Measurements from ENCODE around the gene C1orf216. TPM values are rescaled to one million over a fixed set of nuclear protein-coding genes. Genes with fewer than 3 reads are reported as not detected.

C1orf216 gene
- total RNA-seq, 1 donor from 2014 or later: 9.8 TPM

DNA sequence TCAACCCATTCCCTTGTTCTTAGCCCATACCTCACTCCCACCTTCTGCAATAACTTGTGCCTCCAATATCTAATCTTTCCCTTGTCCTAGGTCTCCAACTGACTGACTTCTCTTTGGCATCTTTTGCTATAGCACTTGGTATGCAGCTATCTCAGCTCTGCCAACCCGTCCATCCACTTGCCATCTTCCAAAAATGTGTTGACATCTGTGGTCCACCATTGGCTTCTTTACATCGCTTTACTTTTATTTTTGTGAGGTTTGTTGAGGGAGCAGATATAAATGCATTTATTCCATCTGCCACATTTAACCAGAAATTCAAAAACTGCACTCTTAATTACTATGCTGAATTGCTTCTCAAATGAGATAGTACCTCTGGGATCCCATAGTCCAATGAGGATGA, 52.5 kb downstream of the C1orf216 start:
- Histone ChIP-seq H3K36me3 (no peaks in the 10 kb centered on the region), H3K4me3 (no peak overlapping the region), H3K27ac (replicated peaks) (no peak overlapping the region), H3K9me3 (replicated peaks) (no peaks in the 10 kb centered on the region), H3K4me1 (no peaks in the 10 kb centered on the region), H3K27me3 (ENCODE audit: low read depth) (peaks cover 56% of the 10 kb centered on the region)
- intact Hi-C loops (cut with micrococcal nuclease): no loop called here
- DNase-seq: no peak
- TF ChIP-seq, protein P1, sequence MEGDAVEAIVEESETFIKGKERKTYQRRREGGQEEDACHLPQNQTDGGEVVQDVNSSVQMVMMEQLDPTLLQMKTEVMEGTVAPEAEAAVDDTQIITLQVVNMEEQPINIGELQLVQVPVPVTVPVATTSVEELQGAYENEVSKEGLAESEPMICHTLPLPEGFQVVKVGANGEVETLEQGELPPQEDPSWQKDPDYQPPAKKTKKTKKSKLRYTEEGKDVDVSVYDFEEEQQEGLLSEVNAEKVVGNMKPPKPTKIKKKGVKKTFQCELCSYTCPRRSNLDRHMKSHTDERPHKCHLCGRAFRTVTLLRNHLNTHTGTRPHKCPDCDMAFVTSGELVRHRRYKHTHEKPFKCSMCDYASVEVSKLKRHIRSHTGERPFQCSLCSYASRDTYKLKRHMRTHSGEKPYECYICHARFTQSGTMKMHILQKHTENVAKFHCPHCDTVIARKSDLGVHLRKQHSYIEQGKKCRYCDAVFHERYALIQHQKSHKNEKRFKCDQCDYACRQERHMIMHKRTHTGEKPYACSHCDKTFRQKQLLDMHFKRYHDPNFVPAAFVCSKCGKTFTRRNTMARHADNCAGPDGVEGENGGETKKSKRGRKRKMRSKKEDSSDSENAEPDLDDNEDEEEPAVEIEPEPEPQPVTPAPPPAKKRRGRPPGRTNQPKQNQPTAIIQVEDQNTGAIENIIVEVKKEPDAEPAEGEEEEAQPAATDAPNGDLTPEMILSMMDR (IDR thresholded peaks at IDR 0.05; ENCODE audit: borderline replicate concordance): no peak

Other genes with a start within 250 kb of the C1orf216 start
- gene KIAA0319L, start 161.5 kb downstream of the C1orf216 start, total RNA-seq: 64.3 TPM
- gene NCDN, start 161.1 kb downstream of the C1orf216 start, total RNA-seq: 26.1 TPM
- 0.30 TPM for gene TFAP2E, start 145.6 kb downstream of the C1orf216 start, total RNA-seq
- 39.9 TPM for gene PSMB2, start 77.4 kb downstream of the C1orf216 start, total RNA-seq
- 0.49 TPM for gene CLSPN, start 51.1 kb upstream of the C1orf216 start, total RNA-seq
- gene AGO4, start 89.1 kb upstream of the C1orf216 start, total RNA-seq: 14.6 TPM
- gene AGO1, start 164.3 kb upstream of the C1orf216 start, total RNA-seq: 18.8 TPM
- gene AGO3, start 212.2 kb upstream of the C1orf216 start, total RNA-seq: 12.1 TPM